AG09309 (cell line): ENCODE results near the gene CTH.
A peak's percentile ranks its signal among the peaks of the same experiment; 100 is the strongest.
"Not testable (repeated sequence)": the region's sequence is repeated elsewhere in the genome, so short reads cannot be mapped to it uniquely, and the experiment has no call there.

Source experiments
- DNase-seq: peaks from one replicate; pipeline ENCODE4 v3.0.0-alpha.2; 2010; ENCODE audit warnings: low read depth
- H3K4me3 ChIP-seq: 2 replicates; pipeline ENCODE4 v1.5.1; 2011; ENCODE audit warnings: mild to moderate bottlenecking, low read depth, low read length, moderate library complexity; ENCODE audit not compliant: control insufficient read depth
- CTCF ChIP-seq: IDR thresholded peaks from 2 replicates; pipeline ENCODE4 v1.5.1; 2011; ENCODE audit warnings: mild to moderate bottlenecking, low read depth, low read length, inconsistent platforms; ENCODE audit not compliant: insufficient read depth, control insufficient read depth; ENCODE audit errors: missing control alignments

The CTH gene

GRCh38 chr1:70410604-70411359 is at the start of gene CTH:
Gene CTH (plus strand): TSS chr1:70411268. CDS start chr1:70411416, 148 bp downstream.
- DNase-seq = peak; percentile 83
- peak within 1 kb of the TSS; percentile 92 for H3K4me3 ChIP-seq
- TF ChIP-seq CTCF = no peak

- H3K4me3 ChIP-seq = no peak overlapping the region
- DNase-seq = no peak
- TF ChIP-seq CTCF = no peak
Measured at GRCh38 chr1:70361727-70362398, 49.2 kb upstream of the CTH start.

- no peak overlapping the region for H3K4me3 ChIP-seq
- DNase-seq = no peak
- no peak for TF ChIP-seq CTCF
Measured at GRCh38 chr1:70364439-70364838, 46.6 kb upstream of the CTH start.

GRCh38 chr1:70366425-70366952 is 44.6 kb upstream of the CTH start:
- DNase-seq, H3K4me3 ChIP-seq: not testable (repeated sequence)

- DNase-seq, H3K4me3 ChIP-seq: not testable (repeated sequence)
Measured at GRCh38 chr1:70366997-70367396, 44.1 kb upstream of the CTH start.

GRCh38 chr1:70367397-70367796 is 43.7 kb upstream of the CTH start:
- H3K4me3 ChIP-seq, DNase-seq: not testable (repeated sequence)

- not testable (repeated sequence) for H3K4me3 ChIP-seq, DNase-seq
Measured at GRCh38 chr1:70371586-70371985, 39.5 kb upstream of the CTH start.

GRCh38 chr1:70372426-70372825 is 38.6 kb upstream of the CTH start:
- no peak for DNase-seq
- no peak overlapping the region for H3K4me3 ChIP-seq
- no peak for TF ChIP-seq CTCF

GRCh38 chr1:70373580-70373979 is 37.5 kb upstream of the CTH start:
- not testable (repeated sequence) for H3K4me3 ChIP-seq, DNase-seq
